ENCODE measurements around the gene SYNE4.
A peak's percentile ranks its signal among the peaks of the same experiment; 100 is the strongest.

SYNE4 gene, protein sequence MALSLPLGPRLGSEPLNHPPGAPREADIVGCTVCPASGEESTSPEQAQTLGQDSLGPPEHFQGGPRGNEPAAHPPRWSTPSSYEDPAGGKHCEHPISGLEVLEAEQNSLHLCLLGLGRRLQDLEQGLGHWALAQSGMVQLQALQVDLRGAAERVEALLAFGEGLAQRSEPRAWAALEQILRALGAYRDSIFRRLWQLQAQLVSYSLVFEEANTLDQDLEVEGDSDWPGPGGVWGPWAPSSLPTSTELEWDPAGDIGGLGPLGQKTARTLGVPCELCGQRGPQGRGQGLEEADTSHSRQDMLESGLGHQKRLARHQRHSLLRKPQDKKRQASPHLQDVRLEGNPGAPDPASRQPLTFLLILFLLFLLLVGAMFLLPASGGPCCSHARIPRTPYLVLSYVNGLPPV

DNA sequence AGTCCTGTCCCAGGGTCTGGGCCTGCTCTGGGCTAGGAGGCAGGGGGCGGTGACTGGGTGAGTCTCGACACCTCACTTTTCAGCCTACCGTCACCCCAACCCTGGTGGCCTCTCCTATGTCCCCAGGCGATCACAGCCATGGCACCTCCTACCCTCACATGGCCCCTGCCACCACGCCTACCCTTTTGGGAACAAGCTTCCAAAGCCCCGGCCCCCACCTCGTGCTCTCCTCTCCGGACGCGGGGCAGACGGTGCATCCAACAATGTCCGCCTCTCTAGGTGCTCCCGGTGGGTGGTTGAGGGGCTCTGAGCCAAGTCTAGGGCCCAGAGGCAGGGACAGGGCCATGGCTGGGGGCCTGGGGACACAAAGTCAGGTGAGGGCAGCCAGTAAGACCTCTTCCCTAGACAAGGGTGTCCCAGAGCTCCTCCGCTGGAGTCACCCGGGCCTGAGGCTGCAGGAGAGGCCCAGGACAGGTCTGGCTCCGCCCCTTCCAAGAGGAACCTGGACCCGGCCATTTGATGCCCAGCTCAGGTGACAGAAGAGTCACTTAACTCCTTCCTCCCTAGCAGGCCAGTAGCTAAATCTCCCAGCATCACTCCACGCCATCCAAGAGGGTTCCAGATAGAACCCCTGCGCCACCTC is at the start of gene SYNE4:
TSS of gene SYNE4 (minus strand) at position 478 of the 643 bp plus-strand sequence. CDS start at position 346, 132 bp downstream.
- no peak for DNase-seq (ENCODE audit: low read depth)
- peak within 1 kb of the TSS; percentile 42 for H3K4me3 ChIP-seq (ENCODE audit: low read depth, low read length)
- no peak for TF ChIP-seq CTCF (IDR thresholded peaks at IDR 0.05; ENCODE audit: insufficient read depth, low read depth, low read length, missing control alignments)

GRCh38 chr19:36054733-36055686 is 46.4 kb upstream of the SYNE4 start, which contains the start of gene WDR62:
TSS of gene WDR62 (plus strand) at chr19:36054897. CDS start at chr19:36054972, 75 bp downstream.
- H3K4me3 ChIP-seq (ENCODE audit: low read depth, low read length): peak within 1 kb of the TSS; percentile 60
- TF ChIP-seq CTCF (IDR thresholded peaks at IDR 0.05; ENCODE audit: insufficient read depth, low read depth, low read length, missing control alignments): no peak
- peak; percentile 95 for DNase-seq (ENCODE audit: low read depth)

- TF ChIP-seq CTCF (IDR thresholded peaks at IDR 0.05; ENCODE audit: insufficient read depth, low read depth, low read length, missing control alignments): peak; percentile 39
- peak; percentile 100 for DNase-seq (ENCODE audit: low read depth)
- H3K4me3 ChIP-seq (ENCODE audit: low read depth, low read length): peak within 1 kb of the TSS; percentile 60
Observed at GRCh38 chr19:36054119-36054732, 45.6 kb upstream of the SYNE4 start, which contains the start of gene THAP8. TSS of gene THAP8 (minus strand) at chr19:36054285. CDS start at chr19:36054217, 68 bp downstream.

- no peak for DNase-seq (ENCODE audit: low read depth)
- no peak overlapping the region for H3K4me3 ChIP-seq (ENCODE audit: low read depth, low read length)
- no peak for TF ChIP-seq CTCF (IDR thresholded peaks at IDR 0.05; ENCODE audit: insufficient read depth, low read depth, low read length, missing control alignments)
Observed at GRCh38 chr19:36051637-36052036, 43.0 kb upstream of the SYNE4 start.

DNA sequence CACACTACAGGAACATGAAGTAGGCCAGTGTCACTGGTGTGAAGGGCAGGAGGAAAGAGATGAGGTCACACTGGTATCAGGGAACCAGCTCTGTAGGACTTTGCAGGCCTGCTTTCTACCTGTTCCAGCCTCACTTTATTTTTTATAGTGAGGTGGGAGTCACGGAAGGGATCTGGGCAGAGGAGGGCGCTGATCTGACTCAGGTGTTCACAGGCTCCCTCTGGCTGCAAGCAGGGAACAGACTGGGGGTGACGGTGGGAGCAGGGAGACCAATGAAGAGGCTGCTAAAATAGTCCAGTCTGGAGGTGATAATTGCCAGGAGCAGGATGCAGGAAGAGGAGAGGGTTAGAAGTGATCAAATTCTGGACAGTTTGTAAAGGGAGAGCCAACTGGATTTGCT is 42.6 kb upstream of the SYNE4 start:
- no peak for DNase-seq (ENCODE audit: low read depth)
- no peak overlapping the region for H3K4me3 ChIP-seq (ENCODE audit: low read depth, low read length)
- no peak for TF ChIP-seq CTCF (IDR thresholded peaks at IDR 0.05; ENCODE audit: insufficient read depth, low read depth, low read length, missing control alignments)
